AG04449 (cell line): ENCODE results near the gene CACNA2D3.

ENCODE experiments used
- CTCF ChIA-PET: fragments of 350-600 bp; formaldehyde crosslinking; extraction: SDS; loops from one replicate; lab custom pipeline; 2021; ENCODE audit warnings: antibody characterized with exemption; lab: Yijun Ruan, JAX
- POLR2A ChIA-PET: fragments of 400-600, 350-600 bp; formaldehyde crosslinking; extraction: SDS; loops from one replicate; lab custom pipeline; 2020; ENCODE audit warnings: antibody characterized with exemption, inconsistent platforms; lab: Yijun Ruan, JAX
- DNase-seq: peaks from one replicate; pipeline ENCODE4 v3.0.0-alpha.2; 2010; ENCODE audit warnings: low read depth, low spot score
- H3K4me3 ChIP-seq: 2 replicates; pipeline ENCODE4 v1.5.1; 2011; ENCODE audit warnings: low read depth, mild to moderate bottlenecking, control low read depth, low read length
- TF ChIP-seq, protein P1 (sequence below): IDR thresholded peaks from one replicate; pipeline ENCODE4 v1.5.1; 2011; ENCODE audit warnings: mild to moderate bottlenecking, moderate library complexity, low read length, control low read depth, inconsistent platforms; ENCODE audit not compliant: insufficient read depth; ENCODE audit errors: missing control alignments

CACNA2D3 gene

DNA sequence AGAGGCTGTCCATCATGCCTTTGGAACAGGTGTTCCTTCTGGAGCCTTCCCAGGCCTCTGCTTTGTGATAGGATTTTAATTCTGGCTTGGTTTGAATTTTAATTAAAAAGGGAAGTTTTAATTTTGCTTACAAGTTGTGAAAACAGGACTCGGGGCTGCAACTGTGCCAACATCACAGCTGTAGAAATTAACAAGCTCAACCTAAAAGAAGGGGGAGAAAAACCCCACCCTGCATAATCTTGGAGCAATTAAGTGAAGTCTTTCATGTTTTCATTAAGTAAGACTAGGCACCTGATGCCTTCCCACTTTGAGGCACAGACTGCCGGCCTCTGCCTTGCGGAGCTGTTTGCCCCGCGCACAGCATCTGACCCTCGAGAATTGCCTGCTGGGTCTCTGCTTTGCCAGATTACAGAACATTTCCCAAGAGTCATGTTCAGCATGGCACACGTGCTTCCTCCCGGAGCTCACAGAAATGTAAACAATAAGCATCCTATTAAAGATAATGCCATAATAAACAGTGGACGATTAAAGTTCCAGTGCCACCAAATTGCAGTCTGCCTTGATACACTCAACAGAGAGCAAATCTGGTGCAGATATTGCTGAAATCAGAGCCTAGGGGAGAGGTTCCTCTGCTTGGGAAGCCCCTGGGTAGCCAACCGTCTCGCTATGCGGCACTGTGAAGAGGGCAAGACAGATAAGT lies 441.3 kb downstream of the CACNA2D3 start:
- ChIA-PET POLR2A (no interaction called here), CTCF (no interaction called here)
- TF ChIP-seq, protein P1, sequence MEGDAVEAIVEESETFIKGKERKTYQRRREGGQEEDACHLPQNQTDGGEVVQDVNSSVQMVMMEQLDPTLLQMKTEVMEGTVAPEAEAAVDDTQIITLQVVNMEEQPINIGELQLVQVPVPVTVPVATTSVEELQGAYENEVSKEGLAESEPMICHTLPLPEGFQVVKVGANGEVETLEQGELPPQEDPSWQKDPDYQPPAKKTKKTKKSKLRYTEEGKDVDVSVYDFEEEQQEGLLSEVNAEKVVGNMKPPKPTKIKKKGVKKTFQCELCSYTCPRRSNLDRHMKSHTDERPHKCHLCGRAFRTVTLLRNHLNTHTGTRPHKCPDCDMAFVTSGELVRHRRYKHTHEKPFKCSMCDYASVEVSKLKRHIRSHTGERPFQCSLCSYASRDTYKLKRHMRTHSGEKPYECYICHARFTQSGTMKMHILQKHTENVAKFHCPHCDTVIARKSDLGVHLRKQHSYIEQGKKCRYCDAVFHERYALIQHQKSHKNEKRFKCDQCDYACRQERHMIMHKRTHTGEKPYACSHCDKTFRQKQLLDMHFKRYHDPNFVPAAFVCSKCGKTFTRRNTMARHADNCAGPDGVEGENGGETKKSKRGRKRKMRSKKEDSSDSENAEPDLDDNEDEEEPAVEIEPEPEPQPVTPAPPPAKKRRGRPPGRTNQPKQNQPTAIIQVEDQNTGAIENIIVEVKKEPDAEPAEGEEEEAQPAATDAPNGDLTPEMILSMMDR, result no peak
- DNase-seq, result no peak
- no peak overlapping the region for H3K4me3 ChIP-seq

DNA sequence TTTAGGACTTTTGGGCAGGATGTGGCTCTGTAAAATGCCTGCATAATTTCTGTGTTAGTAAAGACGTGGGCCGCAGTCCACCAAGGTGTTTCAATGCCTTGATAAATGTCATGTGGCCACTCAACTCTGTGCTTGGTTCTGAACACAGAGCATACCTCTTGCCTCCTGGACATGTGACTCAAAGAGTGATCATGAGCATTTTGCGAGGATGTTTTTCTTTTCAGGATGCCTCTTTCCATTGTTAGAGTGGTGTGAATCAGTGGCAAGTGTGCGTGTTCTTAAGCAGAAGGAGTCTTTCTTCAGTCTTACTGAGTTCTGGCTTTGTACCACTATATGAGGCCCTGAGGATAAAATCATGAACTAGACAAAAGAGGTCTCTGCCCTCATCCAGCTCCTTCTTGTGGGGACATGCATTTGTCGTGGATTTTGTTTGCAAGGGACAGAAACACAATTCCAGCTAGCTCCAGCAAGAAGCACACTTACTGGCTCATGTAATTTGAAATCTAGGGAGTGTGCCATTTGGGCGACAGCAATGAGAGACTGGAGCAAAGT lies 442.1 kb downstream of the CACNA2D3 start:
- no peak overlapping the region for H3K4me3 ChIP-seq
- ChIA-PET CTCF (no interaction called here), POLR2A (no interaction called here)
- no peak for DNase-seq
- TF ChIP-seq, protein P1, result no peak

DNA sequence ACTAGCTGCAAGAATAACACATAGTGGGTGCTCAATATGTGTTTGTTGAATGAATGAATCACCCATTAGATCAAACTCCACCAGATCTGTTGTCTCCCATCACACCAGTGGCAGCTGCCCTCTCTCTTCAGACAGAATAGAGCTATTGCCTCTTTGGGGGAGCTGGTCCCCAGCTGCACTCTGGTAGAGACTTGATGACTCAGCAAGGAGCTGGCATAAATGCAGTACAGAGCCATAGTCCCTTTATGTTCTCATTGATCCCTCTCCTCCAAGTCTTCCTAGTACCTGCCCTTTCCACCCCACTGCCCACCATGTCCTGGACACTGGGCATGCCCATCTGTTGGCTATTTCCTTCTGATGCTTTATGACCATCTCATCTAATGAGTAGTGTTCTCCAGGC lies 443.6 kb downstream of the CACNA2D3 start:
- TF ChIP-seq, protein P1, result no peak
- no peak for DNase-seq
- ChIA-PET POLR2A (no interaction called here), CTCF (no interaction called here)
- no peak overlapping the region for H3K4me3 ChIP-seq

DNA sequence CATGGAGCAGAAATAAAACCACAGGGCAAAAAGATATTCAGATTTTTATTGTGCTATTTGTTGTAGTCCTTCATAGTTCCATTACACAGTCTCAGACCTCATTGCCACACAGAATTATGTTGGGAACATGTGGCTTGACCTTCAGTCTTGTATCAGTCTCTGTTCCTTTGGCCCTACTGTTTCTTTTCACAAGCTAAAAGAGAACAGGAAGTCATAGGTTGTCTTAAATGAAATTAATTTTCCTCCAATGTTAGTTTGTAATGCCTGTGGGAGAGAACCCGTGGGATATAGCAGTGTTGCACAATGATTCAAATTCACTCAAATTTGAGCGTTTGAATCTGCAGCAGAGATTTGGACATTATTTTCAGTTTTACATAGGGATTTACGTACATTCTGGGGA lies 445.6 kb downstream of the CACNA2D3 start:
- DNase-seq, result no peak
- TF ChIP-seq, protein P1, result no peak
- ChIA-PET CTCF (no interaction called here), POLR2A (no interaction called here)
- no peak overlapping the region for H3K4me3 ChIP-seq

DNA sequence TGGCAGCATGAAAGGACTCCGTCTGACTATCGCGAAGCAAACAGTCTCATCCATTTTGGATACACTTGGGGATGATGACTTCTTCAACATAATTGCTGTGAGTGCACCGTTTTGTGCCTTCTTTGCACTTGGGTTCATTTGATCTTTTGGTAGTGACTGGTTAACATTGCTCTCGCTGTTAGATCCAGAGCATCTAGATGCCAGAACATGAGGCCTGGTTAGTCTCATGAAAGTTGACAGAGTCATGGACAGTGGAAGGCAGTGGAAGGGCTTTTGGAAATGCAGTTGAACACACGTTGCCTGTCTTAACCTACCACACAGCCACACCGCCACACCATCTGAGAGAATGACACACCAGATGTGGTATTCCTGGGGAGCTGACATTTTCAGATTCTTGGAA lies 447.7 kb downstream of the CACNA2D3 start:
- CTCF ChIA-PET, result no interaction called here
- DNase-seq, result no peak
- H3K4me3 ChIP-seq, result no peak overlapping the region
- POLR2A ChIA-PET, result no interaction called here
- TF ChIP-seq, protein P1, result no peak

DNA sequence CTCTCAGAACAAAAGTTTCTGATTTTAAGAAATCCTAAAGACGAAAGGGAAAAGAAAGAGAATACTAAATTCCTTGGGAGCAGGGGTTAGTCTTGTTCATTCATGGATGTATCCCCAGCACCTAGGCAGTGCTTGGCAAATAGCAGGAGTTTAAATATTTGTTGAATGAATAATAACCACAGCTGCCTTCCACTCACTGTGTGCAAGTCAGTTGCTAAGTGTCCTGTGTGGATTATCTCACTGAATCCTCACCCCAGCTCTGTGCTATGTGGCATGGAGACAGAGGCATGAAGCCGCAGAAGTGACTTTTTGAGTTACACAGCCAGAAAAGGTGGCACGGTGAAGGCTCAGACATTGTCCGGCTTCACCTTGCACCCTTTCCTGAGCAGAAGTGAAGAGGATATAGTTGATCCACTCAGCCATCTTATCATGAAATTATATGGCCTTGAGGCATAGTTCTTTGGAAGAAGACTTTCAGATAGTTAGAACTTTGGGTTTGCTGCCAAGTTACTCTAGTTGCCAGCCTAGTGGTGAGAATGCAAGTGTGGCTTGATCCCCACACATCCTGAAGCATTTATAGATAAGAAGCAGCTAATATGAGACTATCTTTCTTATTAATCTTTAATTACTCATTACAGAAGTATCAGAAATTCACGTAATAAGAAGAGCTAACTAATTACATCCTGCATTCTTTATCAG lies 450.0 kb downstream of the CACNA2D3 start:
- TF ChIP-seq, protein P1, result no peak
- ChIA-PET CTCF (no interaction called here), POLR2A (no interaction called here)
- no peak overlapping the region for H3K4me3 ChIP-seq
- DNase-seq, result no peak
